ENCODE results near the gene EML3.

EML3 gene

DNA sequence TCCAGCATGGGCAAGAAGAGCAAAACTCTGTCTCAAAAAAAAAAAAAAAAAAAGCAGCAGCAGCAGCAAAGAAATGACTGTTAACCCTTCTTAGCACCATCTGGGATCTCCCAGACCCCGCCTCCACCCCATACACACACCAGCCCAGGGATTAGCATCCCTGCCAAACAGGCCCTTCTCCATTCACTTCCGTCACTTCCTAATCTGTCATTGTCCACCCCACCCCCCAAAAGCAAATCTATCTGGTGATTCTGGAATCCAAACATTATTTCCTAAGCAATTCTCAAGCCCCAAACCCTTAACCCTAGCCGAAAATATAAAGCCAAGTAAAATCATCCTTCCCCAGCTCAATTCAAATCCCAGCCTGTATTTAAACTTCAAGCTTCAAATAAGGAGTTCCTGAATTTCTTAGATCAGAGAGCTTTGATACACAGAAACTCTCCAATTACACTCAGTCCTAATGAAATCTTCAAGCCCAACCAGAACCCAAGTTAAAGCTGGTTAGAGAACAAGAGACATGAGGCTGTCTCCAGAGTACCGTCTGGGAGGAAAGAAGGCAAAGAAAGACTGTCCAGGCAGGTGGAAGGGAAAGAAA, 60.0 kb downstream of the EML3 start:
- DNase-seq (ENCODE audit: low read depth in 2 of 2) = no peak
